Epidermal melanocyte (primary cell): ENCODE measurements around the gene CFAP73.
"Not testable (repeated sequence)": the region's sequence is repeated elsewhere in the genome, so short reads cannot be mapped to it uniquely, and the experiment has no call there.

Source experiments
- DNase-seq: peaks from one replicate; pipeline ENCODE4 v3.0.0; 2011; ENCODE audit warnings: low spot score; ENCODE audit not compliant: insufficient read length

CFAP73 gene

DNA sequence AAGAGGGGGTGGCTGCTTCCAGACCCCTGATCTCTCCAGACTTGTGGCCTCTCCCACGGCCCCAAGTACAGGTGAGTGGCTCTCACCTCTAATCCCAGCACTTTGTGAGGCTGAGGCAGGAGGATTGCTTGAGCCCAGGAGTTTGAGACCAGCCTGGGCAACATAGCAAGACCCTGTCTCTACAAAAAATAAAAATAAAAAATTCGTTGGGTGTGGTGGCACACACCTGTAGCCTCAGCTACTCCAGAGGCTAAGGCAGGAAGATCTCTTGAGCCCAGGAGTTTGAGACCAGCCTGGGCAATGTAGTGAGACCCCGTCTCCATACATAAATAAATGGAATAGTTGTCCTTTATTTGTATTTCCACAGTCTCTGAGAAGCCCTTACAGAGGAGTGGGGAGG, 7.8 kb upstream of the CFAP73 start:
- not testable (repeated sequence) for DNase-seq

- no peak for DNase-seq
These were observed 7.2 kb upstream of the CFAP73 start for GRCh38 chr12:113142173-113142885.

DNA sequence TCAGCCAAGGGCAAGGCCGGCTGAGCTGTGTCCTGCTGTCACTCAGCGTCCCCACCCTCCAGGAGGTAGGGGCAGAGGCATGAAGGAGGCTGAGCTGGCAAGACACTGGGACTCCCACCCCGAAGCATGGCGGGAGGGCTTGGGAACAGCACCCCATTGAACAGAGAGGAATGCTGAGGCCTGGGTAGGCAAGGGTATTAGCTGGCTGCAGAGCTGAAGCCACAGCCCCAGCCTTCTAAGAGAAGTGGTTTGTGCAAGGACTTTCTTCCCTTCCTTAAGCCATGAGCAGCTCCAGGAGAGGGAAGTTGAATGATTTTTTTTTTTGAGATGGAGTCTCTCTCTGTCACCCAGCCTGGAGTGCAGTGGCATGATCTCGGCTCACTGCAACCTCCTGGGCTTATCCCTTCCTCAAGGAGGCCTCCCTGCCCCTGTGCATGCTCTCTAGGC, 6.6 kb upstream of the CFAP73 start:
- DNase-seq: no peak

DNA sequence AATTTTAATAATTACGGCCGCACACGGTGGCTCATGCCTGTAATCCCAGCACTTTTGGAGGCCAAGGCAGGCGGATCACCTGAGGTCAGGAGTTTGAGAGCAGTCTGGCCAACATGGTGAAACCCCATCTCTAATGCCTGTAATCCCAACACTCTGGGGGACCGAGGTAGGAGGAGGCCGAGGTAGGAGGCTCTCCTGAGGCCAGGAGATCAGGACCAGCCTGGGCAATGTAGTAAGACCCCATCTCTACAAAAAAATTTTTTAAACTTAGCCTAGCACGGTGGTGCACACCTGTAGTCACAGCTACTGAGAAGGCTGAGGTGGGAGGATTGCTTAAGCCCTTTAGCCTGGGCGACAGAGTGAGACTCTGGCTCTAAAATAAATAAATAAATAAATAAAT, 5.6 kb upstream of the CFAP73 start:
- DNase-seq: no peak

GRCh38 chr12:113144806-113145205, 4.7 kb upstream of the CFAP73 start:
- no peak for DNase-seq

GRCh38 chr12:113145720-113146551, 3.6 kb upstream of the CFAP73 start:
- no peak for DNase-seq

DNA sequence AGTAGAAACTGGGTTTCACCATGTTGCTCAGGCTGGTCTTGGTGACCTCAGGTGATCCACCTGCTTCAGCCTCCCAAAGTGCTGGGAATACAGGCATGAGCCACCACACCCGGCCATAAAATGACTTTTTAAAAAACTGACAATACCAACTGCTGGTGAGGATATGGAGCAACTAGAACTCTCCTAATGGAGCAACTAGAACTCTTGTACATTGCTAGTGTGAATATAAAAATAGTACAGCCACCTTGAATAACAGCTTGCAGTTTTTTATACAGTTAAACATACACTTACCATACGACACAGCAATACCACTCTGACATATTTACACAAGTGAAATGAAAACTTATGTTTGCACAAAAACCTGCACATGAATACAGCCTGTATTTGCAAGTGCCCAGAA, 2.5 kb upstream of the CFAP73 start:
- no peak for DNase-seq

DNA sequence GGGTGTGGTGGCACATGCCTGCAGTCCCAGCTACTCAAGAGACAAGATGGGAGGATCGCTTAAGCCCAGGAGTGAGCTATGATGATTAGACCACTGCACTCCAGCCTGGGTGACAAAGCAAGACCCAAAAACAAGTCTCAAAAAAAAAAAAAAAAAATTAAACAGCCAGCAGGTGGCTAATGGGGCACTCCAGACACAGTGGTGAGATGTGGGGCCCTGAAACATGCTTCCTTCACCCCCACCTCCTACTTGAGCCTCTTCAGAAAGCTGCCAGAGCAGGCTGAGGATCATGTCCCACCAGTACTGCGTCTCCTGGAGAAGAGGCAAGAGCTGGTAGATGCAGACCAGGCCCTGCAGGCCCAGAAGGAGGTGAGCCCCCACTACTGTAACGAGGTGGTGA, 2.1 kb downstream of the CFAP73 start:
- DNase-seq: no peak

DNA sequence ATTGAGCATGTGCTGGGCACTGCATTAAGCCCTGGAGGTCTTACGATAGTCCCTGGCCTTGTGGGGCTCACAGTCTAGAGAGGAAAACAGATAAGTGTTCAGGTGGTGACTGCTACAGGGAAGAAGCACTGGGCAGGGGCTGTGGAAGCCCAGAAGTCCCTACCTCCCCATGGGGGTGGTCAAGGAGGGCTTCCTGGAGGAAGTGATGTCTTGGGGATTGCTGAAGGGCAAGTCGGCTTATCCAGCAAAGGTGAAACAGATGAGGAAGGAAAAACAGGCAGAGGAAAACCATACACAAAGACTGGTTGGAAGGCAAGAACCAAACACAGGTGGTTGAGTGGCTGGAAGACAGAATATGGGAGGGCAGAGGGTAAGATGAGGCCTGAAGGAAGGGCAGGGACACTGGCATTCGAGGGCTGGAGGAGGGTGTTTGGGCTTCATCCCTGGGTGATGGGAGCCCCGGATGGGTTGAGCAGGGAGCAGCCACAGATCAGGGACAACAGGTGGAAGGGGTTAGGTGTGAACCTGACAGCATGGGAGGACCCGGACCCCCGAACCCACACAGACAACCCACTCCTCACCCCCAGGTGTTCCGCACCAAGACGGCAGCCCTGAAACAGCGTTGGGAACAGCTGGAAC, 2.8 kb downstream of the CFAP73 start:
- DNase-seq: no peak

DNA sequence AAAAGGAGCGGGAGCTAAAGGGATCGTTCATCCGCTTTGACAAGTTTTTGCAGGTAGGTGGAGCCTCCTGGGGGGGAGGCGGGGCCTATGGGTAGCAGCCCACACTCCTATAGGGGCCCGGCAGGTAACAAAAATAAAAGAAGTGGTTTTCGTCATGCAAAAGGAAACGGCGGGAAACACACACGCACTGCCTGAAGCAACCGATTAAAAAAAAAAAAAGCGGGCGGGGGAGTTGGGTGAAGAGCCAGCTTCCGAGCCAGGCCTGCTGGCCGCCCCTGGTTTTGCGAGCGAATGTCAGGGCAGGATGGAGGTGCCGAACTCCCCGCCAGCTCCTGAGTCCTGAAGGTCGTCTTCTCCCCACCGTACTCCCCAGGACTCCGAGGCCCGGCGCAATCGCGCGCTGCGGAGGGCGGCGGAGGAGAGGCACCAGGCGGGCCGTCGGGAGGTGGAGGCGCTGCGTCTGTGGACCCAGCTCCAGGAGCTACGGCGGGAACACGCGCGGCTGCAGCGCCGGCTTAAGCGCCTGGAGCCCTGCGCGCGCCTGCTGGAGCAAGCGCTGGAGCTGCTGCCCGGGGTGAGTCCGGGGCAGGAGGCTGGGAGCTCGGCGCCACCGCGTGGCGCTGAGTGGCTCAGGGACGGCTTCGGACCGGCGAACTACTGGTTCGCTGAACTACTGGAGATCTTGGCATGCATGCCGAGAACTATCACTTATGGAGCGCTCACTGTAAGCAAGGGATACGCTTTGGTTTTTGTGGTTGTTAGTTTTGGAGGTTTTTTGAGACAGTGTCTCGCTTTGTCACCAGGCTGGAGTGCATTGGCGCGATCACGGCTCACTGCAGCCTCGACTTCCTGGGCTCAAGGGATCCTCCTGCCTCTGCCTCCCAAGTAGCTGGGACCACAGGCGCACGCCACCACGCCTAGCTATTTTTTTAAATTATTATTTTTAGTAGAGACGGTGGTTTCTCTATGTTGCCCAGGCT, 3.6 kb downstream of the CFAP73 start:
- peak; percentile 84 for DNase-seq

- no peak for DNase-seq
These were observed 4.9 kb downstream of the CFAP73 start for GRCh38 chr12:113154351-113154973.

DNA sequence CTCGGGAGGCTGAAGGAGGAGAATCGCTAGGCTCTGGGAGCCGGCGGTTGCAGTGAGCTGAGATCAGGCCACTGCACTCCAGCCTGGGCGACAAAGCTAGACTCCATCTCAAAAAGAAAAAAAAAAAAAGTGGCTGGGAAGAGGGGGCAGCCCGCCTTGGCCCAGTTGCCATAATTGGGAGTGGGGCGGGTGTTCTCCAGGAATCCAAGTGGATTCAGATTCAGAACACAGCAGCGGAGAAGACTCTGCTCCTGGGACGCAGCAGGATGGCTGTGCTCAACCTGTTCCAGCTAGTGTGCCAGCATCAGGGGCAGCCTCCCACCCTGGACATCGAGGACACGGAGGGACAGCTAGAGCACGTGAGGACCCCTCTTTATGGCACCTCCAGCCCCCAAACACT, 5.5 kb downstream of the CFAP73 start:
- DNase-seq: no peak

GRCh38 chr12:113155646-113156045, 6.1 kb downstream of the CFAP73 start:
- no peak for DNase-seq

DNA sequence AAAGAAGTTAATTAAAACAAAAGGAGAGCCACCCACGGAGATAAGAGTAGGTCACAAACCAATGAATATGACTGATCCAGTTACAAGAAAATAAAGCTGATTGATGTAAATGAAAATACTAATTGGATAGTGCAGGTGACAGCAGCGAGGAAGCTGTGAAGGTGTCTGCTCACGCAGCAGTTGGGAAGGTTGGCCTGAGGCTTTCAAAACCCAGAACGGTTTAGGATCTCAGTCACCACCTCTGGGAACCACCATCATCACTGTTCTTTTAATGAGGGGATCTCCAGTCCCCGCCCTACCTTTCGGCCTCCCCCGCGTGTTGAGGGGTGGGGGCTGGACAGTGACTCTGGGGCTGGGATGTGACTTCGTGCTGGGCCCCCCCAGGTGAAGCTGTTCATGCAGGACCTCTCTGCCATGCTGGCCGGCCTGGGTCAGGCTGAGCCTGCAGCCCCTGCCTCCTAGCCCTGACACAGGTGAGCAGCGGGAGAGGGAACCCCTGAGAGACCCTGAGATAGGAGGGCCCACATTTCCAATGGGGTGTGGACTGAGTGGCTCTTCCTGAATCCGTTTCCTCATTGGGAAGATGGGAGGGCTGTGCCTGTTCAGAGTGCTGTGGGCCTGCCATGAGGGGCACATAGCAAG, 7.8 kb downstream of the CFAP73 start:
- DNase-seq: no peak

DNA sequence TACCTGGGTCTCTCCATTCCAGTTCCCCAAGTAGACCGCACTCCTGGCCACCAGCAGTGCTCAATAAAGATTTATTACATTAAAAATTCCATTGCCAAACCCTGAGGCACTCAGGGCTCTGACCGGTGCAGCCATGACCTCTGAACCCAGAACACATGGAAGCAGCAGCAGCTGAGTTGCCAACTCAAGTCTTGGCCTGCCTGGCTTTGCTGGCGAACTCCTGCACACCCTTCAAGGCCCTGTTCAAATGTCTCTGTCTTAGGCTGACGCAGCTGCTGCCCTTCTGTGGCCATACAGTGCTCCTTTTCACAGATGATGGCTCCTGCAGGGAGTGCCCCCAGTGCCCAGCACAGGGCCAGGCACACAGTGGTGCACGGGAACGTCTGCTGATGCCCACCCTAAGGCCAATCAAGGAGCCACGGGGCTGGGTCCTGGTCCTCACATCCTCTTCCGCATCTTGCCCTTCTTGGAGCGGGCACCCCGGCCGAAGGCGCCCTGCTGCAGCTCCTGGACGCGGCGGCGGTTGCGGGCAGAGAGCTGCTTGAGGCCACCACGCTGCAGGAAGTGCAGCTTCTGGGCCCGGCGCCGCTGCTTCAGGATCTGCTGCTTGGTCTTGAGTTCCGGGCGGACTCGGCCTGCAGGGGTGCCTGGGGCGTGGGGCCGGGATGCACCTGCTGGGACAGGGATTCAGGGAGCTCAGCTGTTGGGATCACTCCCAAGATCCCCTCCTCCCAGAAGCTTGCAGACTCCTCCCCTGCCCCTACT, 9.1 kb downstream of the CFAP73 start:
- no peak for DNase-seq

- DNase-seq: no peak
These were observed 10.4 kb downstream of the CFAP73 start for GRCh38 chr12:113159937-113160336.

DNA sequence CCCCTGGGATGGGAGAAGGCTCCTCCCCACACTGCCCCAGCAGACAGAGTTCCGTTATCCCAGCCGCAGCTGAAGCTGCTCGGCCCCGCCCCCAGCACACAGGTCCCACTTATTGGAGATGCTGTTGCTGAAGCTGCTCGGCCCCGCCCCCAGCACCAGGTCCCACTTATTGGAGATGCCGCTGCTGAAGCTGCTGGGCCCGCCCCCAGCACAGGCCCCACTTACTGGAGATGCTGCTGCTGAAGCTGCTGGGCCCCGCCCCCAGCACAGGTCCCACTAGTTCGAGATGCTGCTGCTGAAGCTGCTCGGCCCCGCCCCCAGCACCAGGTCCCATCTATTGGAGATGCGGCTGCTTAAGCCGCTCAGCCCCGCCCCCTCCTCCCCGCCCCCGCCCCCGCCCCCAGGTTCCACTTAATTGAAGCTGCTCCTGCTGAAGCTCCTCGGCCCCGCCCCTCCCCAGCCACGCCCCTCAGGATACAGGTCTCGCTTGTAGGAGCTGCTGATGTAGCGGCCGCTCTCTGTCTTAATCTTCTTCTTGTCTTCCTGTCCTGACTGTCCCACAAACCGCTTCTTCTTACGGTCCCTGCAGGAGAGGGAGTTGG, 12.0 kb downstream of the CFAP73 start:
- DNase-seq: no peak

GRCh38 chr12:113162102-113163029, 12.8 kb downstream of the CFAP73 start:
- DNase-seq: peak; percentile 15
